Measurements from ENCODE around the gene TAOK3.

The TAOK3 gene

DNA sequence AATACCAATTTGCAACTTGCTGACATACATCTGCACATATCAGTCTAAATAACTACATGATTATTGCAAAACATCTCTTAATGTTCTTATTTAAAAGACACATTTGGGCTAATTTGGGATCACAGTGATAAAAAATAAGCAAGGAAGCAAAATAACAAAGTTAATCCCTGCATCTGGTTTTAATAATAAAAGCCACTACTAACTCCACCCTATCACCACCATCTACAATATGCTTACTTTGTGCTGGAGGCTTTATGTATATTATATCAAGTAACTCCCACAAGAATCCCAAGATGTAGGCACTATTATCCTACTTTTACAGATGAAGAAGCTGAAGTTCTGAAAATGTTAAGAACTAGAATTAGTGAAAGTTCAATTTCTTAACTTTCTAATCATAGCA lies 45.7 kb downstream of the TAOK3 start:
- no peak for DNase-seq (ENCODE audit: extremely low spot score)
- ChIA-PET POLR2A (no interaction called here), CTCF (interaction anchor here (1.1 kb wide), 1 partner anchor 12 kb away, joined by 3 read pairs; no protein-coding TSS in a partner anchor)
- TF ChIP-seq, protein P1, sequence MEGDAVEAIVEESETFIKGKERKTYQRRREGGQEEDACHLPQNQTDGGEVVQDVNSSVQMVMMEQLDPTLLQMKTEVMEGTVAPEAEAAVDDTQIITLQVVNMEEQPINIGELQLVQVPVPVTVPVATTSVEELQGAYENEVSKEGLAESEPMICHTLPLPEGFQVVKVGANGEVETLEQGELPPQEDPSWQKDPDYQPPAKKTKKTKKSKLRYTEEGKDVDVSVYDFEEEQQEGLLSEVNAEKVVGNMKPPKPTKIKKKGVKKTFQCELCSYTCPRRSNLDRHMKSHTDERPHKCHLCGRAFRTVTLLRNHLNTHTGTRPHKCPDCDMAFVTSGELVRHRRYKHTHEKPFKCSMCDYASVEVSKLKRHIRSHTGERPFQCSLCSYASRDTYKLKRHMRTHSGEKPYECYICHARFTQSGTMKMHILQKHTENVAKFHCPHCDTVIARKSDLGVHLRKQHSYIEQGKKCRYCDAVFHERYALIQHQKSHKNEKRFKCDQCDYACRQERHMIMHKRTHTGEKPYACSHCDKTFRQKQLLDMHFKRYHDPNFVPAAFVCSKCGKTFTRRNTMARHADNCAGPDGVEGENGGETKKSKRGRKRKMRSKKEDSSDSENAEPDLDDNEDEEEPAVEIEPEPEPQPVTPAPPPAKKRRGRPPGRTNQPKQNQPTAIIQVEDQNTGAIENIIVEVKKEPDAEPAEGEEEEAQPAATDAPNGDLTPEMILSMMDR (IDR thresholded peaks at IDR 0.05; ENCODE audit: control extremely low read depth, extremely low read depth, low read depth, missing control alignments): no peak

DNA sequence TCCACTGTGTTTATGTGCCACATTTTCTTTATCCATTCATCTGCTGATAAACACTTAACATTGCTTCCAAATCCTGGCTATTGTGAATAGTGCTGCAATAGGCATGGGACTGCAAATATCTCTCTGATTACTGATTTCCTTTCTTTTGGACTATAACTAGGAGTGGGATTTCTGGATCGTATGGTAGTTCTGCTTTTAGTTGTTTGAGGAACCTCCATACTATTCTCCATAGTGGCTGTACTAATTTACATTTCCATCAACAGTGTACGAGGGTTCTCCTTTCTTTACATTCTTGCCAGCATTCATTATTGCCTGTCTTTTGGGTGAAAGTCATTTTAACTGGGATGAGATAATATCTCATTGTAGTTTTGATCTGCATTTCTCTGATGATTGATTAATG lies 47.6 kb downstream of the TAOK3 start:
- ChIA-PET CTCF (no interaction called here), POLR2A (no interaction called here)
- DNase-seq (ENCODE audit: extremely low spot score): no peak
- TF ChIP-seq, protein P1 (IDR thresholded peaks at IDR 0.05; ENCODE audit: control extremely low read depth, extremely low read depth, low read depth, missing control alignments): no peak

DNA sequence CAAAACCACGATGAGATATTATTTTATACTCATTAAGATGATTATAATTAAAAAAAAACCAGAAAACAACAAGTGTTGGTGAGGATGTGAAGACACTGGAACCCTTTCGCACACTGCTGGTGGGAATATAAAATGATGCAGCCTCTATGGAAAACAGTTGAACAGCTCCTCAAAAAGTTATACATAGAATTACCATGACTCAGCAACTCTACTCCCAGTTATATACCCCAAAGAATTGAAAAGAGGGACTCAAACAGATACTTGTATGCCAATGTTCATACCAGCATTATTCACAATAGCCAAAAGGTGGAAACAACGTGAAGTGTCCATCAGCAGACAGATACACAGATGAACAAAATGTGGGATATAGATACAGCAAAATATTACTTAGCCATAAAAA lies 53.1 kb downstream of the TAOK3 start:
- CTCF ChIA-PET: no interaction called here
- no peak for DNase-seq (ENCODE audit: extremely low spot score)
- POLR2A ChIA-PET: no interaction called here
- TF ChIP-seq, protein P1 (IDR thresholded peaks at IDR 0.05; ENCODE audit: control extremely low read depth, extremely low read depth, low read depth, missing control alignments): no peak

DNA sequence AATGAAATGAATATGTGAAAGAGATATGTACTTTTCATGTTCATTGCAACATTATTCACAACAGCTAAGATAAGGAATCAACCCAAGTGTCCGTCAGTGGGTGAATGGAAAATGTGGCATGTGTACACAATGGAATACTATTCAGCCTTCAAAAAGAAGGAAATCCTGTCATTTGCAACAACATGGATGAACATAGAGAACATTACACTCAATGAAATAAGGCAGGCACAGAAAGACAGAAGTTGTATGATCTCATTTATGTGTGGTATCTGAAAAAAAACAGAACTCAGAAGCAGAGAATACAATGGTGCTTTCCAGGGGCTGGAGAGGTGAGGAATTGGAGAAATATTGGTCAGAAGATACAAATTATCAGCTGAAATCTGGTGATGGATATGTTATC lies 54.0 kb downstream of the TAOK3 start:
- POLR2A ChIA-PET: no interaction called here
- CTCF ChIA-PET: interaction anchor here (1.8 to 2.2 kb wide), 2 partner anchors 28 to 57 kb away, joined by 5 to 6 read pairs; no protein-coding TSS in a partner anchor

DNA sequence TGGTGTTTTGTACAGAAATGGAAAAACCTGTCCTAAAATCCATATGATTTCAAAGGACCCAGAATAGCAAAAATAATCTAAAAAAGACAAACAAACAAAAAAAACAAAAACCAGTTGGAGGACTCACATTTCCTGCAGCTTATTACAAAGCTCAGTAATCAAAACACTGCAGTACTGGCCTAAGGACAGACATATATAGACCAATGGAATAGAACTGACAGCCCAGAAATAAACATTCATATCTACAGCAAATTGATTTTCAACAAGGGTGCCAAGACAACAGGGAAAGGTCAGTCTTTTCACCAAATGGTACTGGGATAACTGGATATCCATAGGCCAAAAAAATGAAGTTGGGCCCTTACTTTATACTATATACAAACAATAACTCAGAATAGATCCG lies 55.0 kb downstream of the TAOK3 start:
- ChIA-PET CTCF (interaction anchor here (1.5 to 2.2 kb wide), 3 partner anchors 29 to 58 kb away, joined by 5 to 6 read pairs (median 6); no protein-coding TSS in a partner anchor), POLR2A (no interaction called here)
- no peak for DNase-seq (ENCODE audit: extremely low spot score)
- TF ChIP-seq, protein P1 (IDR thresholded peaks at IDR 0.05; ENCODE audit: control extremely low read depth, extremely low read depth, low read depth, missing control alignments): no peak

More for the DNA sequence above, 54.0 kb downstream of the TAOK3 start:
- TF ChIP-seq, protein P1 (IDR thresholded peaks at IDR 0.05; ENCODE audit: control extremely low read depth, extremely low read depth, low read depth, missing control alignments): no peak
- DNase-seq (ENCODE audit: extremely low spot score): no peak

DNA sequence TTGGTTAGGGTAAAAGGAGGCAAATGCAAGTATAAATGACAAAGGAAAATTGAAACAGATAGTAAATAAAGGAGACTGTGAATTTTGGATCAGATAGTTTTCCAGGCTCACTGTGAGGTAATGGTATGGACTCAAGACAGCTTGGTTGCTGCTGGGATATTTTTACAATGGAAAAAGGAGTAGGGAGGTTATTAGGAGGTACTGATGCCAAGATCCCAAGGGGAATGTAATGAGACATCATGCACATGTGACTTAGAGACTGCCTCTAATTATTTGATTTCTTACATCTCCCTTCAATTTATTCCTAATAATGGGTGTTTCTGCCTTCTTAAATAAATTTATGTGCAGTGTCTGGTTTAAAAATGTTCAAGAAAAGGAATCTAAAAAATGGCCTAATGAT lies 56.9 kb downstream of the TAOK3 start:
- POLR2A ChIA-PET: no interaction called here
- TF ChIP-seq, protein P1 (IDR thresholded peaks at IDR 0.05; ENCODE audit: control extremely low read depth, extremely low read depth, low read depth, missing control alignments): no peak
- DNase-seq (ENCODE audit: extremely low spot score): no peak
- CTCF ChIA-PET: interaction anchor here (1.0 to 1.6 kb wide), 7 partner anchors 9 to 60 kb away, joined by 3 to 5 read pairs (median 3); partner anchors contain the start of gene SUDS3

All from GM10248 (cell line).